HUES6 (cell line): ENCODE data around the gene CAND2.
"Not testable (repeated sequence)": the region's sequence is repeated elsewhere in the genome, so short reads cannot be mapped to it uniquely, and the experiment has no call there.

Source experiments
- H3K27ac ChIP-seq: 2 replicates; pipeline ENCODE4 v1.7.0; 2013; ENCODE audit warnings: low read depth, mild to moderate bottlenecking, low read length, inconsistent platforms
- H3K27me3 ChIP-seq: 2 replicates; pipeline ENCODE4 v1.6.1; 2013; ENCODE audit warnings: low read length; ENCODE audit not compliant: control insufficient read depth, insufficient read depth
- H3K36me3 ChIP-seq: 2 replicates; pipeline ENCODE4 v1.6.1; 2013; ENCODE audit warnings: low read length; ENCODE audit not compliant: control insufficient read depth, insufficient read depth
- H3K4me1 ChIP-seq: 2 replicates; pipeline ENCODE4 v1.6.1; 2013; ENCODE audit warnings: low read length; ENCODE audit not compliant: control insufficient read depth, insufficient read depth
- H3K4me3 ChIP-seq: 2 replicates; pipeline ENCODE4 v1.5.1; 2013; ENCODE audit warnings: low read depth, low read length
- H3K9ac ChIP-seq: one replicate; pipeline ENCODE4 v1.6.1; 2013; ENCODE audit warnings: mild to moderate bottlenecking, low read length
- H3K9me3 ChIP-seq: 2 replicates; pipeline ENCODE4 v1.6.1; 2013; ENCODE audit warnings: low read depth, low read length; ENCODE audit not compliant: control insufficient read depth, insufficient read depth

The CAND2 gene

GRCh38 chr3:12773030-12773709 lies 23.3 kb upstream of the CAND2 start:
- Histone ChIP-seq H3K36me3 (no peaks in the 10 kb centered on the region), H3K27me3 (no peaks in the 10 kb centered on the region; the same call in 1 of the 2 replicates), H3K4me3 (no peak overlapping the region), H3K9me3 (no peaks in the 10 kb centered on the region), H3K27ac (no peak overlapping the region), H3K9ac (no peak overlapping the region), H3K4me1 (no peaks in the 10 kb centered on the region)

- Histone ChIP-seq H3K9ac (no peak overlapping the region), H3K4me3 (no peak overlapping the region), H3K9me3 (no peaks in the 10 kb centered on the region), H3K27ac (no peak overlapping the region), H3K27me3 (no peaks in the 10 kb centered on the region; the same call in 1 of the 2 replicates), H3K4me1 (no peaks in the 10 kb centered on the region), H3K36me3 (no peaks in the 10 kb centered on the region)
Observed at GRCh38 chr3:12773710-12774086, 22.8 kb upstream of the CAND2 start.

- no peaks in the 10 kb centered on the region for H3K4me1 ChIP-seq
- no peak overlapping the region for H3K27ac ChIP-seq
- no peak overlapping the region for H3K4me3 ChIP-seq
- H3K9me3 ChIP-seq, result no peaks in the 10 kb centered on the region
- no peaks in the 10 kb centered on the region; the same call in 1 of the 2 replicates for H3K27me3 ChIP-seq
- no peaks in the 10 kb centered on the region for H3K36me3 ChIP-seq
- no peak overlapping the region for H3K9ac ChIP-seq
Observed at GRCh38 chr3:12774619-12775018, 21.9 kb upstream of the CAND2 start.

GRCh38 chr3:12775226-12775625 lies 21.3 kb upstream of the CAND2 start:
- no peak overlapping the region for H3K27ac ChIP-seq
- H3K9ac ChIP-seq, result no peak overlapping the region
- H3K36me3 ChIP-seq, result no peaks in the 10 kb centered on the region
- H3K4me1 ChIP-seq, result no peaks in the 10 kb centered on the region
- H3K9me3 ChIP-seq, result no peaks in the 10 kb centered on the region
- H3K27me3 ChIP-seq, result no peaks in the 10 kb centered on the region; the same call in 1 of the 2 replicates
- H3K4me3 ChIP-seq, result no peak overlapping the region

- H3K4me1 ChIP-seq, H3K27me3 ChIP-seq, H3K9me3 ChIP-seq, H3K9ac ChIP-seq, H3K36me3 ChIP-seq, H3K4me3 ChIP-seq, H3K27ac ChIP-seq: not testable (repeated sequence)
Observed at GRCh38 chr3:12775970-12776369, 20.5 kb upstream of the CAND2 start.

GRCh38 chr3:12777171-12777570 lies 19.3 kb upstream of the CAND2 start:
- H3K4me1 ChIP-seq, result peaks cover 3% of the 10 kb centered on the region; the same call in 1 of the 2 replicates
- no peak overlapping the region for H3K27ac ChIP-seq
- H3K9ac ChIP-seq, result no peak overlapping the region
- H3K36me3 ChIP-seq, result no peaks in the 10 kb centered on the region
- H3K9me3 ChIP-seq, result no peaks in the 10 kb centered on the region
- H3K27me3 ChIP-seq, result no peaks in the 10 kb centered on the region; the same call in 1 of the 2 replicates
- no peak overlapping the region for H3K4me3 ChIP-seq

GRCh38 chr3:12780751-12781150 lies 15.7 kb upstream of the CAND2 start:
- no peaks in the 10 kb centered on the region for H3K36me3 ChIP-seq
- H3K9me3 ChIP-seq, result no peaks in the 10 kb centered on the region
- peaks cover 11% of the 10 kb centered on the region; the same call in 1 of the 2 replicates for H3K4me1 ChIP-seq
- no peak overlapping the region for H3K27ac ChIP-seq
- H3K27me3 ChIP-seq, result no peaks in the 10 kb centered on the region
- no peak overlapping the region for H3K9ac ChIP-seq
- H3K4me3 ChIP-seq, result no peak overlapping the region

GRCh38 chr3:12782172-12782815 lies 14.2 kb upstream of the CAND2 start:
- no peaks in the 10 kb centered on the region for H3K27me3 ChIP-seq
- H3K4me1 ChIP-seq, result peaks cover 11% of the 10 kb centered on the region; the same call in 1 of the 2 replicates
- H3K36me3 ChIP-seq, result no peaks in the 10 kb centered on the region
- no peak overlapping the region for H3K4me3 ChIP-seq
- no peak overlapping the region for H3K27ac ChIP-seq
- H3K9me3 ChIP-seq, result no peaks in the 10 kb centered on the region
- no peak overlapping the region for H3K9ac ChIP-seq

- Histone ChIP-seq H3K4me3 (no peak overlapping the region), H3K9me3 (no peaks in the 10 kb centered on the region), H3K27ac (no peak overlapping the region), H3K4me1 (peaks cover 11% of the 10 kb centered on the region; the same call in 1 of the 2 replicates), H3K27me3 (no peaks in the 10 kb centered on the region), H3K9ac (no peak overlapping the region), H3K36me3 (no peaks in the 10 kb centered on the region)
Observed at GRCh38 chr3:12785096-12785495, 11.4 kb upstream of the CAND2 start.

GRCh38 chr3:12787346-12787745 lies 9.1 kb upstream of the CAND2 start:
- not testable (repeated sequence) for H3K27me3 ChIP-seq, H3K36me3 ChIP-seq, H3K27ac ChIP-seq, H3K9ac ChIP-seq, H3K4me1 ChIP-seq, H3K9me3 ChIP-seq, H3K4me3 ChIP-seq

- not testable (repeated sequence) for H3K27me3 ChIP-seq, H3K4me3 ChIP-seq, H3K9me3 ChIP-seq, H3K4me1 ChIP-seq, H3K9ac ChIP-seq, H3K36me3 ChIP-seq, H3K27ac ChIP-seq
Observed at GRCh38 chr3:12787967-12788690, 8.4 kb upstream of the CAND2 start.
